HL-60/S4 treated with phorbol 12-myristate 13-acetate at 8.2 ng/mL for 4 days and 3 days (cell line): ENCODE measurements around the gene FRG1.
"Not testable (repeated sequence)": the region's sequence is repeated elsewhere in the genome, so short reads cannot be mapped to it uniquely, and the experiment has no call there.

ENCODE experiments used
- in situ Hi-C: fragments of 300-500 bp; cut with MboI; formaldehyde crosslinking; loops from 2 replicates; pipeline ENCODE4 v1.15.0; 2022; ENCODE audit warnings: low sequenced_read_pairs

Gene FRG1

GRCh38 chr4:189940178-189941004, at the start of gene FRG1:
Gene FRG1, plus strand, starts transcription at chr4:189940872. Its CDS starts 138 bp downstream, at chr4:189941010.
- in situ Hi-C loops = no loop called here

- in situ Hi-C loops = no loop called here
Observed at GRCh38 chr4:189897667-189898066, 43.0 kb upstream of the FRG1 start.

DNA sequence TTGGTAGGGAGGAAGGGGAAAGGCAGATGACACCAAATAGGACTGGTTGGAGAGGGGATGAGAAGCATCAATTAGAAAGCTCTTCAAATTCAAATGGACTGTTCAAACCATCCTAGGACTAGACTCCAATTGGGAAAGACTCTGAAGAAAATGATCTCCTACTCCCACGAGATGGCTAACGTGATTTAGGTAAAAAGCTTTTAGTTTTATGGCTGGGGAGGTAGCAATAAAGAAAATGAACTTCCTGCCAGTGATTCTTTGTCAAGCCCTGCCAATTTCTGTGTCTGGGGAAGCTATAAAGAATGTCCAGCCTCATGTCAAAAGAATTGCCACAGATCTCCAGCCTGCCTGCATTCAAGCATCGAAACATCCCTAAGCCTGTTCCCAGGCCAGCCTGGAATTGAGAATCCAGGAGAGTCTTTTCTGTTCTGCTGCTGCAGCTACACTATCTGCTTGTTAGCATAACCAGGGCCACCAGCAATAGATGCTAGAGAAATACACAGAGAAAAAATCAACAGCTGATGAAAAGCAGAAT, 41.1 kb upstream of the FRG1 start:
- in situ Hi-C loops = not testable (repeated sequence)

- in situ Hi-C loops = not testable (repeated sequence)
Observed at GRCh38 chr4:189904420-189905027, 36.1 kb upstream of the FRG1 start.

DNA sequence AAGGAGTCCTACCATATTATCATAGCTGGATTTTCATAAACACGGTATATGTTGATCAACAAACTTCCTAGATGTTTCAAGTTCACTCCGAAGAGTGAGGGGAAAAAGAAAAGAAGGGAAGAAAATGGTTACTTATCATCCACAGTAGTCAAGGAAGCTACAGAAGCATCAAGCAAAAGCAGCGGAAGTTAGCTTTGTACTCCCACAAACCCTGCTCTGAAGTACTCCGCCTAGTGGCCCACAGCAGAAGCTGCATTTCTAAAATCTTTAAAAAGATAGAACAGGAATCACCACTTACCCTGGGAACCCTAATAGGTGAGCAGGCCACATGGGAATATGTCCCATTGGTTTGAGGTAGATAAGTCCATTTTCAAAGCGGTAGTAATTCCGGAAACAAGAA, 28.5 kb upstream of the FRG1 start:
- in situ Hi-C loops = no loop called here

GRCh38 chr4:189917161-189917891, 23.3 kb upstream of the FRG1 start:
- in situ Hi-C loops = no loop called here

DNA sequence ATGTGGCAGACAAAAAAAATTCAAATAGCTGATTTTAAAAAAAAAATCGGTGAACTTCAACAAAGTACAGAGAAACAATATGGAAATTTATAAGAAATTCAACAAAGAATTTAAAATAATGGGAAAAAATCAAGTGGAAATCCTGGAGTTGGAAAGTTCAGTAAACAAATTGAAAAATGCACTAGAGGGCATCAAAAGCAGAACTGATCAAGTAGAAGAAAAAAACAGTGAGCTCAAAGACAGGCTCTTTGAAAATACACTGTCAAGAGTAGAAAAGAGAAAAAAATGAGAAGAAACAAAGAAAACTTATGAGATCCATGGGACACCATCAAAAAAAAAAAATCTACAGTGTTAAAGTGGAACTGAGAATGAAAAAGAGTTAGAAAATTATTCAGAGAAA, 19.6 kb upstream of the FRG1 start:
- in situ Hi-C loops = no loop called here

DNA sequence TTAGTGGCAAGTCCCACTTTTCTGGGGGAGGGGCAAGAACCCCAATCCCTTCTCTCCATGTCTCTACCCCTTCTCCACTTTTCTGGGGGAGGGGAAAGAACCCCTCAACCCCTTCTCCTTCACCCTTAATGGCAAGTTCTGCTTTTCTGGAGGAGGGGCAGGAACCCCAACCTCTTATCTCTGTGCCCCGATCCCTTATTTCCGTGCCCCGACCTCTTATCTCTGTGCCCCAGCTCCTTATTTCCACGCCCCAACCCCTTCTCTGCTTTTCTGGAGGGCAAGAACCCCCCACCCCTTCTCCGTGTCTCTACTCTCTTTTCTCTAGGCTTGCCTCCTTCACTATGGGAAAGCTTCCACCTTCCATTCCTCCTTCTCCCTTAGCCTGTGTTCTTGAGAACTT, 13.9 kb upstream of the FRG1 start:
- in situ Hi-C loops = not testable (repeated sequence)

DNA sequence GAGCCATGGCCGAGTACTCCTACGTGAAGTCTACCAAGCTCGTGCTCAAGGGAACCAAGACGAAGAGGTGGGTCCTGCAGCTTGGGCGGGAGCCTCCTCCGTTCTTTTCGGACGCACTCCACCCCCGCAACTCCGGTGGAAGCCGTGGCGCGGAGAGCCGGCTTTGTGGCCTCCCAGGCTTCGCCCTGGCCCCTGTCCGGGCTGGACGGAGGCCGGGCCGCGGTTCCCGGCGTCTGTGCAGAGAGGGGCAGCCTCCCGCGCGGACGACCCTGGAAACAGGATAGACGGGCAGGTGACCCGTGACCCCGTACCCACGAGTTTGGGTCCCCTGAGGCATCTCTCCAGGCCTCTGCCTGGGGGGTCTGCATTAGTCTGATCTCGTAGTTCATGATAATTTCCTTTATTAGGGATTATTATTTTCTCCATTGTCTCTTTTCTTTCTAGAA, 356 bp downstream of the FRG1 start:
- in situ Hi-C loops = no loop called here

GRCh38 chr4:189942412-189942811, 1.7 kb downstream of the FRG1 start:
- in situ Hi-C loops = not testable (repeated sequence)

DNA sequence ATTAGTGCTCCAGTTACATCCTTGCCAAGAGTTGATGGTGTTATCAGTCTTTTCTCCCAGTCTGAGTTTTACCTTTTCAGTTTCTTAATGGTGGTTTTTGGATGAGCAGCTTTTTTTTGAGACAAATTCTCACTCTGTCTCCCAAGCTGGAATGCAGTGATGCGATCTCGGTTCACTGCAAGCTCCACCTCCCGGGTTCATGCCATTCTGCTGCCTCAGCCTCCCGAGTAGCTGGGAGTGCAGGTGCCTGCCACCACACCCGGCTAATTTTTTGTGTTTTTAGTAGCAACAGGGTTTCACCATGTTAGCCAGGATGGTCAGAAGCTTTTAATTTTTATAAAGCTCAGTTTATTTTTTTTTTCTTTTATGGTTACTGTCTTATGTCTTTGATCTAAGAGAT, 3.4 kb downstream of the FRG1 start:
- in situ Hi-C loops = not testable (repeated sequence)

DNA sequence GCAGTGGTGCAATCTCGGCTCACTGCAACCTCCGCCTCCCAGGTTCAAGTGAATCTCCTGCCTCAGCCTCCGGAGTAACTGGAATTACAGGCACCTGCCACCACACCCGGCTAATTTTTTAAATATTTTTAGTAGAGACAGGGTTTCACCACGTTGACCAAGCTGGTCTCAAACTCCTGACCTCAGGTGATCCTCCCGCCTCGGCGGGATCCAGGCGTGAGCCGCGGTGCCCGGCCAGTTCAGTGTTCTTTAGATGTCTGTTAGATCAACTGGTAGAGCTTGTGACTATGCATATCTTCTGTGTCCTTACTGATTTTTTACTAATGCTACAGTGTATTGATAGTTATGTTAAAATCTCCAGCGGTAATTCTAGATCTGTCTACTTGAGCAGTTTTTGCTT, 6.2 kb downstream of the FRG1 start:
- in situ Hi-C loops = not testable (repeated sequence)

- in situ Hi-C loops = not testable (repeated sequence)
Observed at GRCh38 chr4:189948486-189948885, 7.8 kb downstream of the FRG1 start.

DNA sequence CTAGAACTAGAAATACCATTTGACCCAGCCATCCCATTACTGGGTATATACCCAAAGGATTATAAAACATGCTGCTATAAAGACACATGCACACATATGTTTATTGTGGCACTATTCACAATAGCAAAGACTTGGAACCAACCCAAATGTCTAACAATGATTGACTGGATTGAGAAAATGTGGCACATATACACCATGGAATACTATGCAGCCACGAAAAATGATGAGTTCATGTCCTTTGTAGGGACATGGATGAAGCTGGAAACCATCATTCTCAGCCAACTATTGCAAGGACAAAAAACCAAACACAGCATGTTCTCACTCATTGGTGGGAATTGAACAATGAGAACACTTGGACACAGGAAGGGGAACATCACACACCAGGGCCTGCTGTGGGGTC, 28.6 kb downstream of the FRG1 start:
- in situ Hi-C loops = not testable (repeated sequence)

DNA sequence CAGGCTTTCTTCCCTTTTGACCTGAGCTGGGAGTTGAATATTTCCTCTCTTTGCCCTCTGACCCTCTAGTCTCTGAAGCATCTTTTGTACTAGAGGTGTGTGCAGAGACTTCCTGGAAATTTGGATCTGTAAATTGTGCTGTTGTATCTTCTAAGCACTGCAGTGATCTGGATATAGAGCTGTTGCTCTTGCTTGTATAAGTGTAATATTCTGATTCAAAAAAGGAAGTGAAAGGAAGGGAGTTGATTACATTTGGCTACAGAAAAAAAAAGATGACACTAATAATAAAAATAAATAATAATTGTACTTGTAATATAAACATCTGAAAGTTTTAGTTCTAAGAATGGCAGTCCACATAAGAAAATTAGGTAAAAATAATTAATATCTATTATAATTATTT, 33.0 kb downstream of the FRG1 start:
- in situ Hi-C loops = no loop called here

DNA sequence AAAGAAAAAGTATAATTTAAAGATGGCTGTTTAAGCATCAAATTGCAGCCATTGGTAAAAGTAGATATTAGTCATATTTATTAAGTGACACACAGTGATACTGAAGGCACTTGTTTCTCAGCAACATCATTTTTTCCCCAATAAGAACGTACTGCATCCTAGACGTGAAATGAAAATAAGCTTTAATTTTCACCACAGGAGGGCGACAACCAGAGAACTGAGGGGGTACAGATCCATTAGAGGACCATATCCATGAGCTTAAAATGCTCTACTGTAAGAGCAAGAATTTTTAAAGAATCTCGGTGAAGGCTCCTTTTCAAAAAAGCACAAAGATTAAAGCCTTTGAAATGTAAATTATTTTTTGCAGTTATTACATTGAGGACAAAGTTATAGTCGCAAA, 33.4 kb downstream of the FRG1 start:
- in situ Hi-C loops = no loop called here

GRCh38 chr4:189979196-189980047, 38.8 kb downstream of the FRG1 start:
- in situ Hi-C loops = no loop called here

- in situ Hi-C loops = not testable (repeated sequence)
Observed at GRCh38 chr4:189980292-189980691, 39.6 kb downstream of the FRG1 start.

GRCh38 chr4:189981970-189982369, 41.3 kb downstream of the FRG1 start:
- in situ Hi-C loops = no loop called here

- in situ Hi-C loops = not testable (repeated sequence)
Observed at GRCh38 chr4:189983916-189984526, 43.3 kb downstream of the FRG1 start.
